ENCODE data around the gene FAF1. TPM values are rescaled to one million over a fixed set of nuclear protein-coding genes. Genes with fewer than 3 reads are reported as not detected.
A peak's percentile ranks its signal among the peaks of the same experiment; 100 is the strongest.

The FAF1 gene
- polyA plus RNA-seq, 1 of the 3 experiments (the other 2 are of a cell fraction): 8.7 TPM

GRCh38 chr1:50633465-50633864 is 326.6 kb downstream of the FAF1 start:
- Histone ChIP-seq H3K4me2 (no peak overlapping the region), H3K36me3 (replicated peaks in 1 of 2; ENCODE audit: control insufficient read depth in 1 of 2, insufficient read depth in 2 of 2, low read length in 1 of 2) (no peaks in the 10 kb centered on the region), H3F3A (replicated peaks; ENCODE audit: insufficient read depth) (no peaks in the 10 kb centered on the region), H3K9me3 (no peaks in the 10 kb centered on the region), H3K27me3 (ENCODE audit: insufficient read depth) (no peaks in the 10 kb centered on the region), H3K9ac (no peak overlapping the region), H4K20me1 (ENCODE audit: insufficient read depth) (no peaks in the 10 kb centered on the region), H3K79me2 (ENCODE audit: insufficient read depth) (no peaks in the 10 kb centered on the region), H3K27ac (ENCODE audit: low read depth in 2 of 2, low read length in 1 of 2) (peak overlapping the region in 1 of 2 experiments; percentile 16; a peak in 2 of 4 replicates), H3K4me3 (ENCODE audit: low read depth in 2 of 2, low read length in 1 of 2) (no peak overlapping the region), H3K4me1 (ENCODE audit: control insufficient read depth in 1 of 2, insufficient read depth in 2 of 2, low read depth in 1 of 2, low read length in 1 of 2) (peaks cover 0 to 5% of the 10 kb centered on the region in 2 experiments; a peak in 2 of 4 replicates), H3K9me2 (no peaks in the 10 kb centered on the region), H2AFZ (ENCODE audit: low read depth) (no peak overlapping the region)
- CTCF ChIA-PET: interaction anchor here (2.1 kb wide), 1 partner anchor 71 kb away, joined by 7 read pairs; no protein-coding TSS in a partner anchor
- peak; percentile 29 for DNase-seq
- POLR2A ChIA-PET: no interaction called here
- 79% methylated on average over 6 of the region's 6 CpGs for WGBS (ENCODE audit: low lambda C conversion rate)
- peak; percentile 49; the same call in 1 of the 2 replicates for TF ChIP-seq GATA2 (CRISPR knock-in tag; IDR thresholded peaks at IDR 0.05)
- no peak for TF ChIP-seq SMC3 (IDR thresholded peaks at IDR 0.05; ENCODE audit: low read depth, low read length)
- no peak for TF ChIP-seq ELF1 (IDR thresholded peaks at IDR 0.05)
- no peak for TF ChIP-seq RXRA (IDR thresholded peaks at IDR 0.05; ENCODE audit: borderline replicate concordance, low read depth)
- TF ChIP-seq RAD21 (IDR thresholded peaks at IDR 0.05; ENCODE audit: low read length): no peak
- no peak for TF ChIP-seq SIN3A (IDR thresholded peaks at IDR 0.05; ENCODE audit: borderline replicate concordance, low read depth, low read length)
- no peak for TF ChIP-seq RFX5 (IDR thresholded peaks at IDR 0.05; ENCODE audit: low read length)

- no peak overlapping the region for H3K4me3 ChIP-seq (ENCODE audit: low read depth in 2 of 2, low read length in 1 of 2)
- no peaks in the 10 kb centered on the region for H3K36me3 ChIP-seq (replicated peaks in 1 of 2; ENCODE audit: control insufficient read depth in 1 of 2, insufficient read depth in 2 of 2, low read length in 1 of 2)
- no peaks in the 10 kb centered on the region for H4K20me1 ChIP-seq (ENCODE audit: insufficient read depth)
- H3K27ac ChIP-seq (ENCODE audit: low read depth in 2 of 2, low read length in 1 of 2): no peak overlapping the region
- H3F3A ChIP-seq (replicated peaks; ENCODE audit: insufficient read depth): no peaks in the 10 kb centered on the region
- TF ChIP-seq SIN3A (IDR thresholded peaks at IDR 0.05; ENCODE audit: borderline replicate concordance, low read depth, low read length) (no peak), RFX5 (IDR thresholded peaks at IDR 0.05; ENCODE audit: low read length) (no peak), PBX3 (IDR thresholded peaks at IDR 0.05) (peak; percentile 46; the same call in 1 of the 2 replicates)
- no peaks in the 10 kb centered on the region for H3K9me3 ChIP-seq
- H2AFZ ChIP-seq (ENCODE audit: low read depth): no peak overlapping the region
- peaks cover 0 to 5% of the 10 kb centered on the region in 2 experiments; a peak in 2 of 4 replicates for H3K4me1 ChIP-seq (ENCODE audit: control insufficient read depth in 1 of 2, insufficient read depth in 2 of 2, low read depth in 1 of 2, low read length in 1 of 2)
- CTCF ChIA-PET: no interaction called here
- no peaks in the 10 kb centered on the region for H3K9me2 ChIP-seq
- no peak overlapping the region for H3K9ac ChIP-seq
- POLR2A ChIA-PET: no interaction called here
- H3K4me2 ChIP-seq: no peak overlapping the region
- no peaks in the 10 kb centered on the region for H3K79me2 ChIP-seq (ENCODE audit: insufficient read depth)
- H3K27me3 ChIP-seq (ENCODE audit: insufficient read depth): no peaks in the 10 kb centered on the region
- DNase-seq: no peak
These were observed 328.9 kb downstream of the FAF1 start for GRCh38 chr1:50631161-50631560.

- Histone ChIP-seq H3K4me2 (no peak overlapping the region), H3K27ac (ENCODE audit: low read depth in 2 of 2, low read length in 1 of 2) (no peak overlapping the region), H3K4me3 (ENCODE audit: low read depth in 2 of 2, low read length in 1 of 2) (no peak overlapping the region), H3K9me3 (no peaks in the 10 kb centered on the region), H3K9ac (no peak overlapping the region), H3K9me2 (no peaks in the 10 kb centered on the region), H3K79me2 (ENCODE audit: insufficient read depth) (no peaks in the 10 kb centered on the region), H4K20me1 (ENCODE audit: insufficient read depth) (no peaks in the 10 kb centered on the region), H3K36me3 (replicated peaks in 1 of 2; ENCODE audit: control insufficient read depth in 1 of 2, insufficient read depth in 2 of 2, low read length in 1 of 2) (no peaks in the 10 kb centered on the region), H3K4me1 (ENCODE audit: control insufficient read depth in 1 of 2, insufficient read depth in 2 of 2, low read depth in 1 of 2, low read length in 1 of 2) (no peaks in the 10 kb centered on the region), H3F3A (replicated peaks; ENCODE audit: insufficient read depth) (no peaks in the 10 kb centered on the region), H3K27me3 (ENCODE audit: insufficient read depth) (no peaks in the 10 kb centered on the region), H2AFZ (ENCODE audit: low read depth) (no peak overlapping the region)
- no peak for TF ChIP-seq CHD2 (IDR thresholded peaks at IDR 0.05; ENCODE audit: low read length, partially characterized antibody)
- no peak for TF ChIP-seq FOSL2 (IDR thresholded peaks at IDR 0.05; ENCODE audit: borderline replicate concordance, low read depth)
- TF ChIP-seq NFIC (IDR thresholded peaks at IDR 0.05; ENCODE audit: borderline replicate concordance): no peak
- TF ChIP-seq EP300 (IDR thresholded peaks at IDR 0.05; ENCODE audit: borderline replicate concordance in 1 of 2, low read depth in 1 of 2, low read length in 1 of 2): no peak
- TF ChIP-seq, protein P1, sequence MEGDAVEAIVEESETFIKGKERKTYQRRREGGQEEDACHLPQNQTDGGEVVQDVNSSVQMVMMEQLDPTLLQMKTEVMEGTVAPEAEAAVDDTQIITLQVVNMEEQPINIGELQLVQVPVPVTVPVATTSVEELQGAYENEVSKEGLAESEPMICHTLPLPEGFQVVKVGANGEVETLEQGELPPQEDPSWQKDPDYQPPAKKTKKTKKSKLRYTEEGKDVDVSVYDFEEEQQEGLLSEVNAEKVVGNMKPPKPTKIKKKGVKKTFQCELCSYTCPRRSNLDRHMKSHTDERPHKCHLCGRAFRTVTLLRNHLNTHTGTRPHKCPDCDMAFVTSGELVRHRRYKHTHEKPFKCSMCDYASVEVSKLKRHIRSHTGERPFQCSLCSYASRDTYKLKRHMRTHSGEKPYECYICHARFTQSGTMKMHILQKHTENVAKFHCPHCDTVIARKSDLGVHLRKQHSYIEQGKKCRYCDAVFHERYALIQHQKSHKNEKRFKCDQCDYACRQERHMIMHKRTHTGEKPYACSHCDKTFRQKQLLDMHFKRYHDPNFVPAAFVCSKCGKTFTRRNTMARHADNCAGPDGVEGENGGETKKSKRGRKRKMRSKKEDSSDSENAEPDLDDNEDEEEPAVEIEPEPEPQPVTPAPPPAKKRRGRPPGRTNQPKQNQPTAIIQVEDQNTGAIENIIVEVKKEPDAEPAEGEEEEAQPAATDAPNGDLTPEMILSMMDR (IDR thresholded peaks at IDR 0.05): no peak
- no peak for TF ChIP-seq PBX3 (IDR thresholded peaks at IDR 0.05)
- ChIA-PET POLR2A (no interaction called here), CTCF (no interaction called here)
- no peak for DNase-seq
- WGBS (ENCODE audit: low lambda C conversion rate): 95% methylated on average over 2 of the region's 2 CpGs
These were observed 337.8 kb downstream of the FAF1 start for GRCh38 chr1:50622259-50622658.
